HG03520 (cell line): ENCODE results near the gene CHRND.
"Not testable (repeated sequence)": the region's sequence is repeated elsewhere in the genome, so short reads cannot be mapped to it uniquely, and the experiment has no call there.

Experiments used
- ATAC-seq: cut with Tn5 transposase; IDR thresholded peaks from one replicate; pipeline ENCODE4 v1.9.1; 2021; ENCODE audit warnings: mild to moderate bottlenecking, moderate library complexity; ENCODE audit not compliant: unreplicated experiment

Gene CHRND

DNA sequence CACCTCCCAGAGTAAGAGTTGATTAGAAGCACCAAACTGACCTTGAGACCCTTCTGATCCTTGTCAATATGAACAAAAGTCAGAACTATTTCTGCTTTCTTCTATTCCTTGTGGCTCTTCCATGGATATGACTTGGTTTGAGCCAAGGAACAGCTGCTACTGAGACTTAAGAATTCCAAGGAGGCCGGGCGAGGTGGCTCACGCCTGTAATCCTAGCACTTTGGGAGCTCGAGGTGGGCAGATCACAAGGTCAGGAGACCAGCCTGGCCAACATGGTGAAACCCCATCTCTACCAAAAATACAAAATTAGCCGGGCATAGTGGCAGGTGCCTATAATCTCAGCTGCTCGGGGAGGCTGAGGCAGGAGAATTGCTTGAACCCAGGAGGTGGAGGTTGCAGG is 44.5 kb downstream of the CHRND start:
- not testable (repeated sequence) for ATAC-seq

- no peak for ATAC-seq
Measured at GRCh38 chr2:232571026-232571474, 45.1 kb downstream of the CHRND start.

GRCh38 chr2:232573042-232573441 is 47.1 kb downstream of the CHRND start:
- ATAC-seq: no peak

DNA sequence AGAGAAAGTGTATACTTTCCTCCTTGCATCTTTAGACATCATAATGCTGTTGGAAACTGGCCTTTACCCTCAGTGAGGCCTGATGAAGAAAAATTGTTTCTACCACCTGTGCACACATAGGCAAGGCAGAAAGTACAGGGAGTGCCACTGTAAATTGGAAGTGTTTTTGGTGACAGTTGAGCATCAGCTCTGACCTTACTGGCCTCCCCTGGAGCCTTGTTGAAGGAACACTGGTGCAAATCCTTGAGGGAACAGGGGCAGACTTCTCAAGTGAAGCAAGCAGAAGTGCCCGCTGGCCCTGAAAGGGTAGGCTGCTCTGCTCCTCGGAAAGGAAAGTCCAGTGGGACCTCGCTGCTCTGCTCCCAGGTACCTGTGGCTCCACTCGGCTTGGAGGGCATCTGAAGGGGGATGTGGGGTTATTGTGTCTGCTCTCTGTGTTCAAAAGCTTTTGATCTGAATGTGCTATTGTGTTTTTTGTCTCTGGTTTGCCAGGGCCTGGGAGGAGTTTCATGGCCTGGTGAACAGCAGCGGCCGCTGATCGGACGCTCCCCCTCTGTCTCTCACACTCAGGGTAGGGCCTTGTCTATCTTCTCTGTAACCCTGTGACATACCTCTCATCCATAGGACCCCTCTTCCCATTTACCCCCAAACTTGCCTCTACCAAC is 47.9 kb downstream of the CHRND start:
- ATAC-seq: no peak

DNA sequence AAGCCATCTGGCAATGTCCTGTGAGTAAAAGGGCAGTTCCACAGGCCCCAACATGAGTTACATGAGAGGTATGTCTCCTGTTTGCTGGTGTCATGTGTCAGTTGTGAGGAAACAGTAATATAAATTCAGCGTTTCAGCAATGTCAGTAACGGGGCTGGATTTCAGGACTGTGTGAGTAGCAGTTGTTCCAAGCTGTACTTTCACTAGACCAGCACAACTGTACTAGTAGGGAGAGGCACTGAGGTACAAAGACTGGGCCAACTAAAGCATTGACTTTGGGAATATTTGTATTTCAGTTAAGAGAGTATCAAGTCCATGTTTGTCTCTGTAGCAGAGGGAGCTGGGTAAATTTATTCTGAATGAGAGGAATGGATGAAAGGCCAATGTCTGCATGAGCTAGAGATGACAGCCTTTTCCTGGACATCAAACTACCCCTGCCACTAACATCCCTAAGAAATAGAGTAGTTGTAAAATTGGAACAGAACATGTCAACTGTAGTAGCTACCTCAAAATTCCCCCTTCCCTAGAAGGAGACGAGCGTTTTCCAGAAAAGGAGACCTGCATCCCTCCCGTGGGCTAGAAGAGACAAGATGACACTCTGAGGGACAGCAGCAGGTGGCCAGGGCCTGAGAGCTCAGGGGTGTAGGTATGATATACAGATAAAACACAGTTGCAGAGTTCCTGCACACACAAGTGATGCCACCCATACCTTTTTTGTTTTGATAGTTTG is 48.9 kb downstream of the CHRND start:
- no peak for ATAC-seq

DNA sequence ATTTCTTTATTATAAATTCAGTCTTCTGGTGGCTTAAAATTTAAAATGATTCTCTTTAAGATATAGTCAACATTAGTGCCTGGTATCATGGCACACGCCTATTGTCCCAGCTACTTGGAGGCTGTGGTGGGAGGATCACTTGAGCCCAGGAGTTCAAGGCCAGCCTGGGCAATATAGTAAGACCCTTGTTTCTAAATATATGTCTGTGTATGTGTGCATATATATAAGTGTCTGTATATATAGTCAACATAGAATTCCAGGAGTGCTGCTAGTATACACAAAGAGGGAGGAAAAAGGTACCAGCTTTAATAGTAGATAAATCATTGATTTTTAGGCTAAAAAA is 49.4 kb downstream of the CHRND start:
- ATAC-seq: no peak

DNA sequence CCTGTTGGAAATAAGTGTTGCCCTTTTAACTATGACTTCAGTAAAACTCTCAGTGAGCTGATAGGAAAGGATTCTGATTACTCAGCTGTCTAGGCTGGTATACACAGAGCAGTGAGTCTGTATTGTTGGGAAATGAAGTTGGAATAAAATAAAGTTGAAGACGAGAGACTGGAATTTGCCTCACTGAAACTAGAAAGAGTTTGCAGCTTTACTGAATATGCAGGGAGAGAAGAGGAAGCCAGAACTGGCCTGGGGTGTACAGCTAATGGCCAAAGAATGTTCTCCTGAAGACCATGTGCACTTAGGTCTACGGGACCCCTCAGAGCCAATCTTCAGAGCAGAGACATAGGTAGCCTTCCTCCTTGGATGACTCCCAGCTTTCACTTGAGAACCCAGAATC is 51.0 kb downstream of the CHRND start:
- no peak for ATAC-seq

- no peak for ATAC-seq
Measured at GRCh38 chr2:232577841-232578240, 51.9 kb downstream of the CHRND start.

DNA sequence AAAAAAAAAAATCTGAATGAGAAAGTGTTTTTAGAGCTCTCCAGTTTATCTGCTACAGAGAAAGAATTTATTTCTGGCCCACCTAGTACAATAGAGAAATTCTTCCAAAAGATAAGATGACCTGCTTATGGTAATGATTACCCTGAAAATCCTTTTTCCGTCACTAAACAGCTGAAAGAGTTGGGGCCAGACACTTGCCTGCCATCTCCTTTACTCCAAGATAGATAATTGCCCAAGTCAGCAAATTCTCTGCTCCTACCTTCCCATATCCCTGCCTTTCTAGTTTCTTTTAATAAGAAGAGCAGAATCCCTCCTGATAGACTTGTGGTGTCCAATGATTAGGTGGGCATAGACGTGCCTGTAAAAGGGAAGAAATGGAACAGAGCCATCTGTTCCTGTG is 52.7 kb downstream of the CHRND start:
- ATAC-seq: no peak

- no peak for ATAC-seq
Measured at GRCh38 chr2:232580648-232580981, 54.7 kb downstream of the CHRND start.

DNA sequence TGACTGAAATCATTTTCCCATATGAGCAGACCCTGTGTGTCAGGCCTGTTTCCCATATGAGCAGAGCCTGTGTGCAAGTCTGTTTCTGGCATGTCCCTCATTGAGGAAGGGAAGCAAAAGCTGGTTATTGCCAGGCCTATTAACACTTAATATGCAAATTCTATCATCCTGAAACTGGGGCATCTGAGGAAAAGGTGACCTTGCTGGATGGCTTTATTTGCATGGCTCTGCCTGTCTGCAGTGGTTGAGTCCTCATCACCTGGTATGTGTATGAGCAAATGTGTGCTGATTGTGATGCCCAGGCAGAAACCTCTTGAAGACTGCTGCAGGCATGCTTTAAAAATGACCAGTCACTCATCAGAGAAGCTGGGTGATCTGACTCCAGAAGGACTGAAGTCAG is 55.8 kb downstream of the CHRND start:
- no peak for ATAC-seq

- no peak for ATAC-seq
Measured at GRCh38 chr2:232584238-232584637, 58.3 kb downstream of the CHRND start.
